Esophagus squamous epithelium (tissue), 4 donors: ENCODE data around the gene ZNRF1.

ENCODE experiments used
- POLR2A ChIP-seq, 4 donors: fragments of 450-650 bp; IDR thresholded peaks; one replicate each; pipeline ENCODE4 v1.6.1; 2017; ENCODE audit warnings: antibody characterized with exemption in 4 of 4, mild to moderate bottlenecking in 4 of 4, moderate library complexity in 3 of 4
- TF ChIP-seq, protein P1 (sequence below), 6 experiments: fragments of 450-650 bp in 4 of 6; fragments of 200-600 bp in 2 of 6; sonication (generic) in 2 of 6; IDR thresholded peaks; one replicate each; pipeline ENCODE4 v1.5.1; 2016 to 2019; ENCODE audit warnings: antibody characterized with exemption in 6 of 6, mild to moderate bottlenecking in 4 of 6, moderate library complexity in 4 of 6

DNA sequence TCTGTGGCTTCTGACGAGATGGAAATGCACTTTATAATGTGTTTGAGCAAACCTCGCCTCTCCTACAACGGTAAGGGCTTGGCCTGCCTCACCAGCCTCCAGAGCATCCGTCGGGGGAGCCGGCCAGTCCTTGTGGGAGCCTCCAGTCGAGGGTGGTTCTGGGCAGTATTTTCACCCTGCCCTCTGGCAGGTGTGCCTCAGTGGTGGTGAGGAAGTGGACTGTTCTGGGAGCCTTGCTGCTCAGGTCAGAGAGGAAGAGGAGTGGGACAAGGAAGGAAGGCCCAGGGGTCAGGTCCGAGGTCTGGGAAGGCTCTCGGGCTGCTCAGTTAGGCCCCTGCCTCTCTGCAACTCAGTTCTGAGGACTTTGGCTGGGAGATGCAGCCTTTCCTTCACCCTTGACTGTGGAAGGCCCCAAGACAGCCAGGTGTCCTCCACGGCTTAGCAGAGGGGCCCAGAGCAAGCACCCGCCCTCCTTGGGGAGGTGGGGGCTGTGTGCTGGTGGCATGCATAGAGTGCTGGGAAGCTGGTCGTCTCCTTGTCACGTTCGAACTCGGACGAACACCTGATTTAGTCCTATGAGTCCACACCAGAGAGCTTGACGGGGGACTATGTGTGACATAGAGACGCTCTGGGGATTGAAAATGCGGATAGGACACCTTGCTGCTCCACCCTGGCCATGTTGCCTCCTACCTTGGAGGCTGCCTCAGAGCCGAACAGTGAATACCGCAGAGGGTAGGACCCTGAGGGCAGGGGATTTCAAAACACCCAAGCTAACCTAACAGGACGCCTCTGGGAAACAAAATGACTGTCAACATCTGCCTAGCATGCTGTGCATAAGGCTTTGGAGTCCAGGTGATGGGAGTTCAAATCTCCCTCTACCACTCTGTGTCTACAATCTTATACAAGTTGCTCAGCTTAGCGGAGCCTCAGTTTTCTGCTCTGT is 95.0 kb downstream of the ZNRF1 start:
- no peak for TF ChIP-seq POLR2A (IDR thresholded peaks at IDR 0.05)
- TF ChIP-seq, protein P1, sequence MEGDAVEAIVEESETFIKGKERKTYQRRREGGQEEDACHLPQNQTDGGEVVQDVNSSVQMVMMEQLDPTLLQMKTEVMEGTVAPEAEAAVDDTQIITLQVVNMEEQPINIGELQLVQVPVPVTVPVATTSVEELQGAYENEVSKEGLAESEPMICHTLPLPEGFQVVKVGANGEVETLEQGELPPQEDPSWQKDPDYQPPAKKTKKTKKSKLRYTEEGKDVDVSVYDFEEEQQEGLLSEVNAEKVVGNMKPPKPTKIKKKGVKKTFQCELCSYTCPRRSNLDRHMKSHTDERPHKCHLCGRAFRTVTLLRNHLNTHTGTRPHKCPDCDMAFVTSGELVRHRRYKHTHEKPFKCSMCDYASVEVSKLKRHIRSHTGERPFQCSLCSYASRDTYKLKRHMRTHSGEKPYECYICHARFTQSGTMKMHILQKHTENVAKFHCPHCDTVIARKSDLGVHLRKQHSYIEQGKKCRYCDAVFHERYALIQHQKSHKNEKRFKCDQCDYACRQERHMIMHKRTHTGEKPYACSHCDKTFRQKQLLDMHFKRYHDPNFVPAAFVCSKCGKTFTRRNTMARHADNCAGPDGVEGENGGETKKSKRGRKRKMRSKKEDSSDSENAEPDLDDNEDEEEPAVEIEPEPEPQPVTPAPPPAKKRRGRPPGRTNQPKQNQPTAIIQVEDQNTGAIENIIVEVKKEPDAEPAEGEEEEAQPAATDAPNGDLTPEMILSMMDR (IDR thresholded peaks at IDR 0.05) = no peak
